ENCODE results near the gene ZDHHC21.
"Not testable (repeated sequence)": the region's sequence is repeated elsewhere in the genome, so short reads cannot be mapped to it uniquely, and the experiment has no call there.

ZDHHC21 gene

DNA sequence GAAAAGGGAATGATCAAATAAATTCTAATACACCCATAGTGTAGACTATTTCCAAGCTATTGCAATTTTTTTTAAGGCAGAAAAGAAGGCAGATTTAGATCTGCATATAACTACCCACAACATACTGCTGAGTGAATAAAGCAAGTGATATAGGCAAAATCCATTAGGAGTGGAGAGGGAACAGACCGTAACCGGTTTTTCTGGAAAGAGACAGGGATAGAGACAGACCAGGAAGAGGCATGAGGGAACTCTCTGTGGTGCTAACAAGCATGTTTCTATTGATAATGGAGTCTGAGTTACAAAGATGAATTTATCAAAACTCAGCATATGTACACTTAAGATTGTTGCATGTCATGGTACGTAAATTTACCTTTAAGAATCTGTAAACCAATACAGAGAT lies 14.5 kb downstream of the ZDHHC21 start:
- DNase-seq = no peak

DNA sequence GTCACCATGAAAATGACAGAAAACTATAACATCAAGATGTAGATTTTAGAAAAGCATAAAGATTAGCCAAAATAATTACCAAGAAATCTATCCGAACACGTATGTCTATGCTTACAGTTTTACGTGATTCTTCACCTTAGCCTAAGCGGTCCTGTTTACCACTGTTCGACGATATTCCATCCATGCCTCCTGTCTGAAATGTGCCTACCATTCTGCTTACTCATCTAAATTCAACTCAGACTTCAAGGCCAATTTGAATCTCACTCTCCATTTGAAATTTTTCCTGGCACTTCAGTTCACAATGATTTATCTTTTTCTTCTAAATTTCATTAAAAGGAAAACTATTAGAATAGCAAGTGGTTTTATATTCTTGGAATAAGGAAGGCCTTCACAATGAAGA lies 15.4 kb downstream of the ZDHHC21 start:
- DNase-seq = no peak

- no peak for DNase-seq
Measured at GRCh38 chr9:14677396-14677795, 15.8 kb downstream of the ZDHHC21 start.

DNA sequence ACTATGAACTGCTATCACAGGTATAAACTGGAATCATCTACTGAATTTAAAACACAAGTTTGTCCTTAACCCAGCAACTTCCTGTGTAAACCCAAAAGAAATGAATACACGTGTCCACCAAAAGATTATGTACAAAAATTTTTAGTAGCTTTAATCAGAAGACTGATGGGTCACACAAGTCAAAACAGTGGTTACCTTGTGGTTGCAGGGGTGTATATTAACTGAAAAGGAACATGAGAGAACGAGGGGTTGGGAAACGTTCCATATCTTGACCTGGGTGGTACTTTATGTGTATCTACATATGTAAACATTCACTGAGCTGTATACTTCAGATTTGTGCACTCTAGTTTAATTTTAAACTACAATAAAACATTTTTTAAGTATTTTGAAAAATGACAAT lies 18.6 kb downstream of the ZDHHC21 start:
- DNase-seq = no peak

- no peak for DNase-seq
Measured at GRCh38 chr9:14671377-14671776, 21.9 kb downstream of the ZDHHC21 start.

DNA sequence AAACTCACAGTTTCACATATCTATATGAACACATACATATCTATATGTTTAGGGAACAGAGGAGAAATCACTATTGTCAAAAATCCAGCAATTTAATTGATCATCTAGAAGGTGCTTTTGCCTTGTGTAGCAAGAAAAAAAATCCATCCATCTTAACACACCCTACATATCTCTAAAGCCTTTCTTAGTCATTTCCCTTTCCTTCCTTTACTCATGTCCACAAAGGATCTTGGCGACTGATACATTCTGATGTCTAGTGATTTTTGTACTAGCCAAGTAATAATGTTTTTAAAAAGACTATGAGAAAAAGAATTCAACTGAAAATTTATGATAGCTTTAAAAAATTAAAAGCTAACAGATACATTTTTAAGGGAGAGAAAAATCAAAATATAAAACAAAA lies 22.5 kb downstream of the ZDHHC21 start:
- no peak for DNase-seq

- not testable (repeated sequence) for DNase-seq
Measured at GRCh38 chr9:14664022-14664421, 29.2 kb downstream of the ZDHHC21 start.

DNA sequence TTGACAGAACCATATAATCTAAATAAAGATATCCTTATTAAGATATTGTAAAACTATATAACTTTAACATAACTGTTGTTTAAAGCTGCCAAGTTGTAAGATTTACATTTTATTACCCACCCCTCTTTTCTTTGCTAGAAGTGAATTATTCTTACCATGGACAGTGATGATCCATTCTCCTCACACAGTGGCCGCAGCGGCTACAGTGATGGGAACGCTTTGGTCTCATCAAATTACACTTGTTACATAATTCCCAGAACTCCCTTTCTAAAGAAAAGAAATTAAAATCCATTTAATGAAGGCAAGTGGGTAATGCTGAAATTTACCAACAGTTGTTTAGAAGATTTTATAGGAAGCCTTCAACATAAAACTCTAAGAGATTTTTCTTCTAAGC lies 31.2 kb downstream of the ZDHHC21 start:
- DNase-seq = no peak

DNA sequence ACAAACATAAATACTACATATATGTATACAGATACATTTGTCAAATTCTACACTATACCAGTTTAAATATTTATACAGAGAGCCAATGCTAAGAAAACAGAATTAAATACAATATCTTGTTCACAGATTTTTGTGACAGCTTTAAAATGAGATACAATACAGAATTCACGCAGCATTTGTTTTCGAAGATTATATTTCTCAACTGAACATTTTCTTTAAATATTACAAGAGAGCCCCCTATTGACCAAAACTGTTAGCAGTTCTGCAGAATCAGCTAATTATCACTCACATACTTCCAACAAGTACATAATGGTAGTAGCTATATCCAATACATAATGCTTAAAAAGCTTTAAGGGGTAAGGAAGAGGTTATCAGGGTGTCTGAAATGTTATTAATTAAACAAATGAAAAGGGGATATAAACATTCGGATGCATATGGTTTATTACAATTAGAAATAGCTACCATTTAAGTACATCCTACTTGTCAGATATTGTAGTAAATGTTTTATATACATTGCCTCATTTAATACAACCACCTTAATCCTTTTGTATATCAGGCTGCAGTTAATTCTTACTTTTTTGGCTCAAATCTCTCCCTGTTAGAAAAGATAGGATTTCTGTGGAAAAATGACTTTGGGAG lies 31.7 kb downstream of the ZDHHC21 start:
- peak; percentile 66 for DNase-seq

- no peak for DNase-seq
Measured at GRCh38 chr9:14660721-14661120, 32.5 kb downstream of the ZDHHC21 start.

DNA sequence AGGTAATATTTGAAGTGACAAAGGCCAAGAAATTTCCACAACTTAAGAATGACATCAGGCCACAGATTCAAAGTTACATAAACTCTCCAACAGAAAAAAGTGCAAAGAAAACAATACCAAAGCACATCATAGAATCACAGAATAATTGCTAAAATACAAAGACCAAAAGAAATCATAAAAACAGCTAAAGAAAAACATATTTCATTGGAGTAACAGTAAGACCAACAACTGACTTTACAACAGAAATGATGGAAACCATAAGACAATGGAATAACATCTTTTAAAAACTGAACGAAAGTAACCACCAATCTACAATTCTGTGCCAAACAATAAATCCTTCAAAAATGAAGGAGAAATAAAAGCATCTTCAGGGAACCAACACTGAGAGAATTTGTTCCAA lies 38.3 kb downstream of the ZDHHC21 start:
- DNase-seq = no peak

- DNase-seq = no peak
Measured at GRCh38 chr9:14653511-14653910, 39.7 kb downstream of the ZDHHC21 start.

GRCh38 chr9:14652729-14653377 lies 40.4 kb downstream of the ZDHHC21 start:
- peak; percentile 50 for DNase-seq

- peak; percentile 77 for DNase-seq
Measured at GRCh38 chr9:14650596-14650995, 42.6 kb downstream of the ZDHHC21 start.

GRCh38 chr9:14645648-14646047 lies 47.6 kb downstream of the ZDHHC21 start:
- no peak for DNase-seq

GRCh38 chr9:14640967-14641366 lies 52.3 kb downstream of the ZDHHC21 start:
- no peak for DNase-seq

DNA sequence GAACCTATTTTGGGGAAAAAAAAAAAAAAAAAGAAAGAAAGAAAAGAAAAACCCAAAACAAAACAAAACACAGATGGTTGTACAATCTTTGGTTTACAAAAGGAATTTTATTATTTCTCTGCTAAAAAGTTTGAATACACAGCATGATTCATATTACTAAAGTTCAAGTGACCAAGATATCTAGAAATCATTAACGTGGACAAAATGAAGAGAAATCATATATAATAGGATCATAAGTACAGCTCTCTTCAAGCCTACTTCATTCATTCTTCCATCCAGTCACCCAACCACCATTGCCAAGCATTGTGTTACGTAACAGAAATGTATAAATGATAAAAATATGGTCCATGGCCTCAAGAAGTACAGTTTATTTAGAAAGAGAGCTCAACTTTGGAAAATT lies 52.9 kb downstream of the ZDHHC21 start:
- no peak for DNase-seq

GRCh38 chr9:14633906-14634565 lies 59.2 kb downstream of the ZDHHC21 start:
- DNase-seq = no peak

DNA sequence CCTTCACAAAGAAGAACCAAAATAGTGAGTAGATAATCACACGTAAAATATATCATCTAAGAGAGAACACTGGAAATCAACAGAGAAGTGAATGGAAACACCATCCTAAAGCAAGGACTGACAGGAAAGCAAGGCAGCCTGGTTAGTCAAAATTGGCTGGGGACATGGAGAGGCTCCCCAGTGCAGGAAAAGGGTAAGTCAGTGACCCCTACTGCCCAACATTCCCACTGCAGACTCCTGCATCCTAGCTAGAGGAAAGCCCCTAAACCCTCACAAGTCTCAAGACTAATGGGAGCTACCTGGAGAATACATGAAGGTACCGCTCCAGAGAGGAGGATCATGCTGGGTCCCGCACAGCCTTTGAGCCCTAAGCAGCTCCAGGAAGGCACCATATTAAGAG lies 60.1 kb downstream of the ZDHHC21 start:
- DNase-seq = no peak

- no peak for DNase-seq
Measured at GRCh38 chr9:14627513-14627912, 65.7 kb downstream of the ZDHHC21 start.

DNA sequence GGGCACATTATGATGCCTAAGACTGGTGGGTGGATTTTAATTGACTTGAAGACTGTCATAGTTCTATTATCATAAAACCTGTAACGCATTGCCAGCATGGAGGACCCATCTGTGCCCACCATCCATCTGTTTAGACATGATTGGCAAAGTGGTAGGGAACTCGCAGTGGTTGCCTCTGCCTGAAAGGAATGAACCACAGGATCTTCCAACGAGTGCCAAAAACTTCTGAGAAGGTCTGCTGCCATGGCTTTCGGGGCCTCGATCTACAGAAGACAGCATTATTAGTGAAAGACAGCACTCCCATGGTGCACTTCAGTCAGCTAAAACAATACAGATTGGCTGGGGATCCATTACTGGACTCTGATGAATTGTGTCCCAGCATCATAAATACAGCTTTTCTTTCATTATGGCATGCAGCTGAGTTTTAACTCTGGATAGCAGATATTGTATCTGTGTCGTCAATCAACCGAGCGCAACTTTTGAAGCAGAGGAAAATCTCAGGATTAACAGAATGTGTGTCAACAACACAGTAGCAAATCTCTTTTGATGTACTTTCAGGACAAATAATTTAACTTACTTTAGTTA lies 74.3 kb downstream of the ZDHHC21 start:
- DNase-seq = no peak

DNA sequence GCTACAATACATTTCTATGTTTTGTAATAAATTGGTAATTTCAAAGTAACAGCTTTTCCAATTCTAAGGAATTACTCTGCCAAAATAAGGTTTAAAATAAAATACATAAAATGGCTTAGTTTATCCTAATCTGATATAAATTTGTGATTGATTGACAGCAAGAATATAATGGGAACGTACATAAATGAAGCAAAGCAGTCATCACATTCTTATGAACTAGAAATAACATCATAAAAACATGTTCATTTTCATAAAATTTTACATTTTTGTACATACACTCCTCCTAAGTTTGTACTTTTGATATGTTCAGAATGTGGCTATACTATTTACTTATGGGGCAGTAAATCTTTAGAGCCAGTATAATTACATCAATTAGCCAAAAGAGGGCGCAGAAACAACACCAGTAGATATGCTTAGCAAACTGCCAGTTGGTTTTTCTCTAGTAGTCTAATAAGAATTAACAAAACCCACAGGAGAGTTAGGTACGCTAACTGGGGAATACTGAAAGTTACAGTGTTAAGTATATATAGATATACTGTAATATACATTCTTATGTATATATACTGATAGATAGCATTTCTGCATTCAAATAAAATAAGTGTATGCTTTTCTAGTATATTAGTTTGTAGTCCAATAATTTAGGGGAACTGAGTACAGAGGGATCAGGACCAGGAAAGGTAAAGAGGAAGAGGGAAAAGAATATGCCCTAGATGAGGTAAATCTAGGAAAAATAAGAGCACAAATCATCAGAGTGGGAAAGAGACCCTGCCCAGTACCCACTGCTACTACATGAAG lies 76.8 kb downstream of the ZDHHC21 start:
- DNase-seq = peak; percentile 81

DNA sequence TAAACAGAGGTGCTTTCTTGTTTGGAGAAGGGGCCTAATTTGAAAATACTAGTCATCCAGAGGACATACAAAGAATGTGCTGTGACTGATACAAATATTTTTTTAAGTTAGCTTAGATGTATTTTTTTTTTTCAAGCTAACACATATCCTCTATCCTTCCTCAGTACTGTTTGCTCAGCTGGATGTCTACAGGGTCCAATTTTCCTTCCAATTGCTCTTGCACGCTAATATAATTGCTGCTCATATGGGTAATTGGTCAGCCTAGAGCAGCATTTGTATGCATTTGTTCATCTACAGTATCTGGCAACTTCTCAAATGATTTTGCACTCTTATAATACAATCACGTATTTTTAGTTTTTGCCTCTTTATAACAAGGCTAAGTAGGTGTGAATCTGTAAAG lies 84.7 kb downstream of the ZDHHC21 start:
- peak; percentile 97 for DNase-seq
